Measurements from ENCODE around the gene ARHGAP45. TPM values are rescaled to one million over a fixed set of nuclear protein-coding genes. Genes with fewer than 3 reads are reported as not detected.
A peak's percentile ranks its signal among the peaks of the same experiment; 100 is the strongest.

The ARHGAP45 gene
- total and polyA plus RNA-seq, 9 of the 15 experiments (the other 6 are each of a cell fraction or from before 2014, with no cell fraction given), result 0.08 to 22.1 (median 4.2) TPM

DNA sequence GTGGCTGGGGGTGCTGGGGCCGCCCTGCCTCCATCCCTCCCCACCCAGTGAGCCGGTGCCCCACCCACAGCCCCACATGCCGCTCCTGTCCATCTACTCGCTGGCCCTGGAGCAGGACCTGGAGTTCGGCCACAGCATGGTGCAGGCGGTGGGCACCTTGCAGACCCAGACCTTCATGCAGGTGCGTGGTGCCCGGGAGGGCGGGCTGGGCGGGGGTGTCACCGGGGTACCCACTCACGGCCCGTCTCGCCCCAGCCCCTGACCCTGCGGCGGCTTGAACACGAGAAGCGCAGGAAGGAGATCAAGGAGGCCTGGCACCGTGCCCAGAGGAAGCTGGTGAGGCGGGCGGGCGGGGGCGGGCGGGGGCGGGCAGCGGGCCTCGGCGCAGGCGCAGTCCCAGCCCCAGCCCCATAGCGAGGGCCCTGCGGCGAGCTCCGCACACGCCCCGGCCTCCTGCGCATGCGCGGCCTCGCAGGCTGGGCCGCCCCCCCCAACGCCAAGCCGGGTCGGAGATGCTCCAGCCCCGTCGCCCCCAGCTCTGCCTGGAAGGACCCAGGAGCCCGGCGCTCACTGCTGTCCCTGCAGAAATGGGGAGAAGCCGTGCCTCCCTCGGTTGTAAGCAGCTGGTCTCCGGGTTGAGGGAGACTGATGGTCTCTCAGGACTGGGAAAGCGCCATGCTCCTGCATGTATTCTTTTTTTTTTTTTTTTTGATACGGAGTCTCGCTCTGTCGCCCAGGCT lies 7.7 kb downstream of the ARHGAP45 start (continued):
- TF ChIP-seq, protein P1, sequence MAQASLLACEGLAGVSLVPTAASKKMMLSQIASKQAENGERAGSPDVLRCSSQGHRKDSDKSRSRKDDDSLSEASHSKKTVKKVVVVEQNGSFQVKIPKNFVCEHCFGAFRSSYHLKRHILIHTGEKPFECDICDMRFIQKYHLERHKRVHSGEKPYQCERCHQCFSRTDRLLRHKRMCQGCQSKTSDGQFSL (CRISPR knock-in tag; IDR thresholded peaks at IDR 0.05), result peak; percentile 99
- TF ChIP-seq, protein P1 (tag; IDR thresholded peaks at IDR 0.05), result peak in 1 of 2 experiments; percentile 89; a peak in 2 of 4 replicates
- TF ChIP-seq ETS2 (tag; IDR thresholded peaks at IDR 0.05; ENCODE audit: borderline replicate concordance, poor library complexity, severe bottlenecking) (no peak), NCOA4 (IDR thresholded peaks at IDR 0.05; ENCODE audit: partially characterized antibody) (no peak), MAZ (CRISPR knock-in tag; conservative IDR thresholded peaks at IDR 0.05 in 1 of 2, IDR thresholded peaks at IDR 0.05 in 1 of 2) (peak; percentile 26 to 53; a peak in 3 of 4 replicates), SIN3B (IDR thresholded peaks at IDR 0.05; ENCODE audit: low read depth) (no peak), CBX1 (IDR thresholded peaks at IDR 0.05; ENCODE audit: low read depth) (0 out of 2 replicates have a peak, but pooled peaks have one; percentile 47), ZNF347 (CRISPR knock-in tag; IDR thresholded peaks at IDR 0.05; ENCODE audit: low read depth) (no peak), ZNF41 (CRISPR knock-in tag; conservative IDR thresholded peaks at IDR 0.05) (no peak)
- TF ChIP-seq, protein P2, sequence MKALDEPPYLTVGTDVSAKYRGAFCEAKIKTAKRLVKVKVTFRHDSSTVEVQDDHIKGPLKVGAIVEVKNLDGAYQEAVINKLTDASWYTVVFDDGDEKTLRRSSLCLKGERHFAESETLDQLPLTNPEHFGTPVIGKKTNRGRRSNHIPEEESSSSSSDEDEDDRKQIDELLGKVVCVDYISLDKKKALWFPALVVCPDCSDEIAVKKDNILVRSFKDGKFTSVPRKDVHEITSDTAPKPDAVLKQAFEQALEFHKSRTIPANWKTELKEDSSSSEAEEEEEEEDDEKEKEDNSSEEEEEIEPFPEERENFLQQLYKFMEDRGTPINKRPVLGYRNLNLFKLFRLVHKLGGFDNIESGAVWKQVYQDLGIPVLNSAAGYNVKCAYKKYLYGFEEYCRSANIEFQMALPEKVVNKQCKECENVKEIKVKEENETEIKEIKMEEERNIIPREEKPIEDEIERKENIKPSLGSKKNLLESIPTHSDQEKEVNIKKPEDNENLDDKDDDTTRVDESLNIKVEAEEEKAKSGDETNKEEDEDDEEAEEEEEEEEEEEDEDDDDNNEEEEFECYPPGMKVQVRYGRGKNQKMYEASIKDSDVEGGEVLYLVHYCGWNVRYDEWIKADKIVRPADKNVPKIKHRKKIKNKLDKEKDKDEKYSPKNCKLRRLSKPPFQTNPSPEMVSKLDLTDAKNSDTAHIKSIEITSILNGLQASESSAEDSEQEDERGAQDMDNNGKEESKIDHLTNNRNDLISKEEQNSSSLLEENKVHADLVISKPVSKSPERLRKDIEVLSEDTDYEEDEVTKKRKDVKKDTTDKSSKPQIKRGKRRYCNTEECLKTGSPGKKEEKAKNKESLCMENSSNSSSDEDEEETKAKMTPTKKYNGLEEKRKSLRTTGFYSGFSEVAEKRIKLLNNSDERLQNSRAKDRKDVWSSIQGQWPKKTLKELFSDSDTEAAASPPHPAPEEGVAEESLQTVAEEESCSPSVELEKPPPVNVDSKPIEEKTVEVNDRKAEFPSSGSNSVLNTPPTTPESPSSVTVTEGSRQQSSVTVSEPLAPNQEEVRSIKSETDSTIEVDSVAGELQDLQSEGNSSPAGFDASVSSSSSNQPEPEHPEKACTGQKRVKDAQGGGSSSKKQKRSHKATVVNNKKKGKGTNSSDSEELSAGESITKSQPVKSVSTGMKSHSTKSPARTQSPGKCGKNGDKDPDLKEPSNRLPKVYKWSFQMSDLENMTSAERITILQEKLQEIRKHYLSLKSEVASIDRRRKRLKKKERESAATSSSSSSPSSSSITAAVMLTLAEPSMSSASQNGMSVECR (CRISPR knock-in tag; IDR thresholded peaks at IDR 0.05), result peak; percentile 53; the same call in 1 of the 2 replicates
- TF ChIP-seq, protein P3, sequence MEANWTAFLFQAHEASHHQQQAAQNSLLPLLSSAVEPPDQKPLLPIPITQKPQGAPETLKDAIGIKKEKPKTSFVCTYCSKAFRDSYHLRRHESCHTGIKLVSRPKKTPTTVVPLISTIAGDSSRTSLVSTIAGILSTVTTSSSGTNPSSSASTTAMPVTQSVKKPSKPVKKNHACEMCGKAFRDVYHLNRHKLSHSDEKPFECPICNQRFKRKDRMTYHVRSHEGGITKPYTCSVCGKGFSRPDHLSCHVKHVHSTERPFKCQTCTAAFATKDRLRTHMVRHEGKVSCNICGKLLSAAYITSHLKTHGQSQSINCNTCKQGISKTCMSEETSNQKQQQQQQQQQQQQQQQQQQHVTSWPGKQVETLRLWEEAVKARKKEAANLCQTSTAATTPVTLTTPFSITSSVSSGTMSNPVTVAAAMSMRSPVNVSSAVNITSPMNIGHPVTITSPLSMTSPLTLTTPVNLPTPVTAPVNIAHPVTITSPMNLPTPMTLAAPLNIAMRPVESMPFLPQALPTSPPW (CRISPR knock-in tag; IDR thresholded peaks at IDR 0.05), result peak; percentile 94
